C4-2B (cell line): ENCODE results near the gene CA10.

Experiments used
- H3K27ac ChIP-seq: fragments of 450-650 bp; 2 replicates; pipeline ENCODE4 v1.5.1; 2017
- CTCF ChIP-seq: fragments of 450-650 bp; conservative IDR thresholded peaks from 2 replicates; pipeline ENCODE4 v1.5.1; 2017; ENCODE audit warnings: mild to moderate bottlenecking
- ZFX ChIP-seq: fragments of 450-650 bp; IDR thresholded peaks from 2 replicates; pipeline ENCODE4 v1.6.1; 2017

Gene CA10

GRCh38 chr17:51657224-51657623 is 501.3 kb downstream of the CA10 start:
- no peak overlapping the region for H3K27ac ChIP-seq
- TF ChIP-seq CTCF: no peak
- TF ChIP-seq ZFX: no peak

GRCh38 chr17:51653878-51654277 is 504.6 kb downstream of the CA10 start:
- no peak overlapping the region for H3K27ac ChIP-seq
- TF ChIP-seq CTCF (no peak), ZFX (no peak)

GRCh38 chr17:51652529-51652928 is 506.0 kb downstream of the CA10 start:
- no peak overlapping the region for H3K27ac ChIP-seq
- TF ChIP-seq ZFX (no peak), CTCF (no peak)

- H3K27ac ChIP-seq: no peak overlapping the region
- TF ChIP-seq CTCF: no peak
- no peak for TF ChIP-seq ZFX
Measured at GRCh38 chr17:51651513-51652298, 506.8 kb downstream of the CA10 start.

- no peak overlapping the region for H3K27ac ChIP-seq
- no peak for TF ChIP-seq CTCF
- no peak for TF ChIP-seq ZFX
Measured at GRCh38 chr17:51650772-51651171, 507.7 kb downstream of the CA10 start.

- H3K27ac ChIP-seq: no peak overlapping the region
- TF ChIP-seq ZFX: no peak
- TF ChIP-seq CTCF: no peak
Measured at GRCh38 chr17:51650202-51650601, 508.3 kb downstream of the CA10 start.

GRCh38 chr17:51647826-51648225 is 510.7 kb downstream of the CA10 start:
- no peak for TF ChIP-seq CTCF
- no peak for TF ChIP-seq ZFX
- H3K27ac ChIP-seq: no peak overlapping the region
